EL (cell line): Measurements from ENCODE around the gene DNAJB14.

Experiments used
- DNase-seq: peaks from one replicate; pipeline ENCODE4 v3.0.0-alpha.2; 2016

DNAJB14 gene

GRCh38 chr4:99861120-99861905 is 85.1 kb downstream of the DNAJB14 start:
- DNase-seq, result no peak

GRCh38 chr4:99860521-99860920 is 85.9 kb downstream of the DNAJB14 start:
- DNase-seq, result no peak

- DNase-seq, result no peak
Measured at GRCh38 chr4:99859618-99860017, 86.8 kb downstream of the DNAJB14 start.

DNA sequence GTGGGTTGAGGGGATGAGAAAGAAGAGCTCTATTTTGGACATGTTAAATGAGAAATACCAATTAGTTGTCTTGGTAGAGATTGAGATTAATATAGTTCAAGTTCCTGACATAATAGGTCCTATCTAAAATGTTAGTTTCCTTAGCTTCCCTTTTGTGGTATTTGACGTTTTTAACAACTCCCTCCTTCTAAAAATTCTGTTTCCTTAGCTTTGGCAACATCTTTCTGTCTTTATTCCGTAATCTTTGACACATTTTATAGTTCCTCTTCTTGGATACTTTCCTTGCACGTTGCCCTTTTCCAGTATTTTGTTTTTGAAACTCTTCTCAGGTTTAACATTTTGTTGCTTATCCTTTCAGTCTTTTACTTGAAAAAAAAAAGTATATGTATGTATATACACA is 89.1 kb downstream of the DNAJB14 start:
- no peak for DNase-seq

- peak; percentile 33 for DNase-seq
Measured at GRCh38 chr4:99856166-99856565, 90.3 kb downstream of the DNAJB14 start.

DNA sequence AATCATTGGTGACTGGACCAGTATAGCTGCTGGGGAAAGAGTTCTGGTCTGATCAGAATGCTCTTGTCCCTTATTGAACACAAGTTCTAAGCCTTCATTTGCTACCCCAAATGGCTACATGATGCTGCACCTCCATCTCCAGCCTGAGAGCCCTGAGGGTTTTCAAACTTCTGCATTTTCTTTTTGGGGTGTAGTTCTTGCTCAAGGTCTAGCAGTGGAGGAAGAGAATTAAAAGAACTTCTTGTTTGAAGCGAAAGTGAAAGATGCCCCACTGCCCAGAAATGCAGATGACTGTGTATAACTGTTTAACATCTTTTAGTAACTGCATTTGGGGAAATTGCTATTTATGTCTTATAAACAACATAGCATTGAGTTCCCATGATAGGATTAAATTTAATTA is 90.7 kb downstream of the DNAJB14 start:
- DNase-seq, result no peak

DNA sequence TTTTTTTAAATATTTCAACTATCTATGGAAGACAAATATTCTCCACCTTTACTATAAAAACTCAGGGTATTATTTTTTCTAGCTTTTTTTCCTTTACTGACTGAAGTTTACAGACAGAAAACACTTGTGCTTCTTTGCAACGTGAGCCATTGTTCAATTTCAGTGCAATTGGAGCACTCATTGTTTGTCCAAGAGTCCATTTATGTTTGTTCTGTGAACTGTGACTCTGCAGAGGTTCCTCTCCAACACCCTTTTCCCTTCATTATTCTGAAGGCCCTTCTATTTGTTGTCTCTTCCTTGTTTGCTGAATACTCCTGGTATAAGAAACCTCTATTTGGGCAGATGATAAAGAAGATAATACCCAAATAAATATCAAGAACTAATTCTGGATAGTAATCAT is 92.4 kb downstream of the DNAJB14 start:
- DNase-seq, result no peak

- DNase-seq, result no peak
Measured at GRCh38 chr4:99853190-99853589, 93.2 kb downstream of the DNAJB14 start.

- DNase-seq, result no peak
Measured at GRCh38 chr4:99852199-99852749, 94.1 kb downstream of the DNAJB14 start.

- no peak for DNase-seq
Measured at GRCh38 chr4:99848591-99849001, 97.8 kb downstream of the DNAJB14 start.

DNA sequence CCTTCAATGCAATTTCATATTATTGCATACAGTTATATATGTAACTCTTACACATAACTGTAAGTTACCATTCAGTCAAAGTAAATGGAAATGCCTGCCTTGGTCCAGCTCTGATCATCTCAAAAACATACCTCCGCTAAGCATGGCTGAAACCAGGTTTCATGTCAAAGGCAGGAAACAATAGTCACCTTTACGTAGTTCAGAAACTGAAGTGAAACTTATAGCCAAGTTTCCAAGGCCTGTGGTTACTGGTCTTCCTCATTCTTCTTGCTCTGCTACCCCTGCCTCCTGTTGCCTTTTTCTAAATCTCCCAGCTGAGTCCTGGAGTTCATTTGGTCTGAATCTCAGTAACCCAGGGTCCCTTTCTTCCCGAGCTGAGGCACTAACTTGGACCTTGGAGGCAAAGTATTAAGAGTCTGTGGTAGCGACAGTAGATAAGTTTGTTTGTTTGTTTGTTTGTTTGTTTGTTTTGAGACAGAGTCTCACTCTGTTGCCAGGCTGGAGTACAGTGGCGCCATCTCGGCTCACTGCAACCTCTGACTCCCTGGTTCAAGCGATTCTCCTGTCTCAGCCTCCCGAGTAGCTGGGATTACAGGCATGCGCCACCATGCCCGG is 98.9 kb downstream of the DNAJB14 start:
- DNase-seq, result no peak

DNA sequence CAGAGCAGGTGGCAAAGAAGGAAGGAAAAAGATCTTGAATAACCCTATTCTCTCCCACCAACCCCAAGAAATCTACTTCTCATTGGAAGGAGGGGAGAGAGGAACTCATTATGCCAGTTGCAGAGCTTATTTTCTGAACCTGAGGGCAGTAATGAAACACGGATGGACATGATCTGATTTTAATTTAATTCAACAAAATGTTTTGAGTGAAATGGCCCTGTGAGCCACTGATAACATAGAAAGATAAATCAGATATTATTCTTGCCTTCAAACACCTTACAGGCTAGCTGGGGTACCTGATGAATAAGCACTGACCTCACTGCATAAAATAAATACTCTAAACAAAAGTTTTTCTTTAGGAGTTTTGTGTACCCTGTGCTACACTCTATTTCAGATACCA is 99.5 kb downstream of the DNAJB14 start:
- DNase-seq, result no peak
